K562 (cell line): Measurements from ENCODE around the gene RAD1. TPM values are rescaled to one million over a fixed set of nuclear protein-coding genes. Genes with fewer than 3 reads are reported as not detected.

ENCODE experiments used
- BRD9 ChIP-seq: fragments of 450-650 bp; IDR thresholded peaks from 2 replicates; pipeline ENCODE4 v1.6.1; 2018; ENCODE audit warnings: low read depth; ENCODE audit not compliant: partially characterized antibody
- FIP1L1 ChIP-seq: fragments of 200-400 bp; formaldehyde crosslinking; IDR thresholded peaks from 2 replicates; pipeline ENCODE4 v1.6.1; 2018; ENCODE audit warnings: mild to moderate bottlenecking, low read depth, low read length; ENCODE audit not compliant: poor library complexity, severe bottlenecking
- GABPA ChIP-seq: fragments of 200-800 bp; sonication (Bioruptor generic); conservative IDR thresholded peaks from 2 replicates; pipeline ENCODE4 v1.6.1; 2016; ENCODE audit warnings: low read depth, missing genetic modification characterization, missing compliant biosample characterization
- HNRNPL ChIP-seq: fragments of 200-400 bp; formaldehyde crosslinking; IDR thresholded peaks from 2 replicates; pipeline ENCODE4 v1.6.1; 2017; ENCODE audit warnings: low read depth, mild to moderate bottlenecking, low read length
- NR2C2 ChIP-seq, 2 experiments: fragments of 200-800 bp in 1 of 2; sonication (Bioruptor generic) in 1 of 2; sonication (generic) in 1 of 2; formaldehyde crosslinking in 1 of 2; IDR thresholded peaks; 2 replicates each; pipeline versions ENCODE4 v1.6.1 to v1.8.0; 2016 to 2022; ENCODE audit warnings: mild to moderate bottlenecking in 1 of 2, missing compliant biosample characterization in 1 of 2, missing genetic modification characterization in 1 of 2, missing genetic modification reagents in 1 of 2
- PCBP2 ChIP-seq: fragments of 200-400 bp; formaldehyde crosslinking; IDR thresholded peaks from 2 replicates; pipeline ENCODE4 v1.6.1; 2018; ENCODE audit warnings: low read length, low read depth, mild to moderate bottlenecking, moderate library complexity; ENCODE audit not compliant: poor library complexity, severe bottlenecking
- PHF20 ChIP-seq: fragments of 450-650 bp; IDR thresholded peaks from 2 replicates; pipeline ENCODE4 v1.6.1; 2018; ENCODE audit not compliant: partially characterized antibody
- POLR2G ChIP-seq: fragments of 200-400 bp; formaldehyde crosslinking; IDR thresholded peaks from 2 replicates; pipeline ENCODE4 v1.6.1; 2017; ENCODE audit warnings: low read depth, mild to moderate bottlenecking, antibody characterized with exemption, low read length, moderate library complexity
- TOE1 ChIP-seq, 2 experiments: fragments of 450-650 bp in 1 of 2; sonication (generic) in 1 of 2; formaldehyde crosslinking in 1 of 2; IDR thresholded peaks; 2 replicates each; pipeline versions ENCODE4 v1.7.1 to v1.8.0; 2016 to 2022; ENCODE audit warnings: borderline replicate concordance in 2 of 2, mild to moderate bottlenecking in 2 of 2, antibody characterized with exemption in 1 of 2, inconsistent platforms in 1 of 2, low read depth in 1 of 2, missing genetic modification reagents in 1 of 2, moderate library complexity in 1 of 2
- ZEB2 ChIP-seq: fragments of 450-650 bp; IDR thresholded peaks from 2 replicates; pipeline ENCODE4 v1.6.1; 2016
- polyA plus RNA-seq, 8 experiments: library from polyadenylated mRNA; depleted of rRNA in 4 of 8; stranded (reverse) in 5 of 8; unstranded in 3 of 8; fragments of >200 nt; fragmentation: Nextera tagmentation in 2 of 8; fragmentation: Illumina TruSeq in 1 of 8; extraction: Ambion mirVana in 2 of 8; extraction: Trizol in 1 of 8; gene quantifications; 2 replicates each; pipeline versions ENCODE4 v1.2.1 to v1.2.3, GENCODE V29; 2011 to 2014; ENCODE audit warnings: inconsistent platforms in 1 of 8, missing spikeins in 1 of 8
- total RNA-seq, 7 experiments: library from RNA; depleted of rRNA in 6 of 7; stranded (reverse); fragments of >200 nt in 6 of 7; fragmentation: Illumina TruSeq in 2 of 7; extraction: Trizol in 2 of 7; gene quantifications; 2 replicates each; pipeline versions ENCODE4 v1.2.1 to v1.2.3, GENCODE V29; 2011 to 2021; ENCODE audit warnings: low replicate concordance in 1 of 7
- TF ChIP-seq, protein P1 (sequence below): fragments of 450-650 bp; IDR thresholded peaks from 2 replicates; pipeline ENCODE4 v1.6.1; 2016; ENCODE audit warnings: borderline replicate concordance
- TF ChIP-seq, protein P2 (sequence below), 2 experiments: fragments of 200-800 bp in 1 of 2; sonication (Bioruptor generic) in 1 of 2; sonication (generic) in 1 of 2; formaldehyde crosslinking in 1 of 2; IDR thresholded peaks in 1 of 2; conservative IDR thresholded peaks in 1 of 2; 2 replicates each; pipeline versions ENCODE4 v1.5.0 to v1.6.1; 2016 to 2020; ENCODE audit warnings: missing compliant biosample characterization in 1 of 2, missing genetic modification characterization in 1 of 2, missing genetic modification reagents in 1 of 2
- TF ChIP-seq, protein P3 (sequence below), 3 experiments: fragments of 200-800 bp in 1 of 3; sonication (Bioruptor generic) in 1 of 3; sonication (generic) in 1 of 3; formaldehyde crosslinking in 1 of 3; IDR thresholded peaks; 2 replicates each; pipeline versions ENCODE4 v1.6.1 to v1.8.0; 2016 to 2022; ENCODE audit warnings: mild to moderate bottlenecking in 2 of 3, missing compliant biosample characterization in 2 of 3, missing genetic modification characterization in 2 of 3, missing genetic modification reagents in 1 of 3
- TF ChIP-seq, protein P4 (sequence below): fragments of 200-800 bp; sonication (Bioruptor generic); IDR thresholded peaks from 2 replicates; pipeline ENCODE4 v1.6.1; 2017; ENCODE audit warnings: missing genetic modification characterization, missing compliant biosample characterization

The RAD1 gene
- total and polyA plus RNA-seq, 9 of the 15 experiments (the other 6 are each of a cell fraction or from before 2014, with no cell fraction given) = 44.5 to 148 (median 60.8) TPM

DNA sequence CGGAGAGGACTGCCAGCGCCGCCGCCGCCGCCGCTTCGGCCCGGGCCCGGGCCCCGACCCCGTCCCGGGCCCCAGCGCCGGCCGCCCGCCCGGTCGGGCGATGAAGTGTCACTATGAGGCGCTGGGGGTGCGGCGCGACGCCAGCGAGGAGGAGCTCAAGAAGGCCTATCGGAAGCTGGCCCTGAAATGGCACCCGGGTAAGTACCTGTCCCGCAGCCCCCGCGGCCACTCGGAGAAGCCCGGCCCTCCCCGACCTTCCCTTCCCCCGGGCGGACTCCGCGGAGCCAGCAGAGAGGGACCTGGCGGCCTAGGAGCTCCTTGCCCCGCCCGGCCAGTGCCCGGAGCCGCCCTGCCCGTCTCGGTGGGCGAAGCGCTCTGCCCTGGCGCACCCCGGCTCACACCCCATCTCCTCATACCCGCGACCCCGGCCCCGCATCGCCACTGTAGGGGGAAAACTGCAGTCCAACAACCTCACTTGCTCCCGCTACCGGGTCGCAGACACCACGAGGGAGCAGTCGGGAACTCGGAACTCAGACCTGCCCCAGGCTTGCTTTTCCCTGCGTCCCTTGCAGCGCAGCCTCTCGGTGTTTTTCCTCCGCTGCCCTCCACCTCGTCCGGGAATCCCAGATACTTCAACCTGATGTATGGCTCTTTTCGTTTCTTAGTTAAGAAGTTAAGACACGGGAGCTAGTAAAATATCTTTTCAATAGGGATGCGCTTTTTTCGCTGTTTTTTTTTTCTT is 14.6 kb upstream of the RAD1 start (continued):
- TF ChIP-seq, protein P1, sequence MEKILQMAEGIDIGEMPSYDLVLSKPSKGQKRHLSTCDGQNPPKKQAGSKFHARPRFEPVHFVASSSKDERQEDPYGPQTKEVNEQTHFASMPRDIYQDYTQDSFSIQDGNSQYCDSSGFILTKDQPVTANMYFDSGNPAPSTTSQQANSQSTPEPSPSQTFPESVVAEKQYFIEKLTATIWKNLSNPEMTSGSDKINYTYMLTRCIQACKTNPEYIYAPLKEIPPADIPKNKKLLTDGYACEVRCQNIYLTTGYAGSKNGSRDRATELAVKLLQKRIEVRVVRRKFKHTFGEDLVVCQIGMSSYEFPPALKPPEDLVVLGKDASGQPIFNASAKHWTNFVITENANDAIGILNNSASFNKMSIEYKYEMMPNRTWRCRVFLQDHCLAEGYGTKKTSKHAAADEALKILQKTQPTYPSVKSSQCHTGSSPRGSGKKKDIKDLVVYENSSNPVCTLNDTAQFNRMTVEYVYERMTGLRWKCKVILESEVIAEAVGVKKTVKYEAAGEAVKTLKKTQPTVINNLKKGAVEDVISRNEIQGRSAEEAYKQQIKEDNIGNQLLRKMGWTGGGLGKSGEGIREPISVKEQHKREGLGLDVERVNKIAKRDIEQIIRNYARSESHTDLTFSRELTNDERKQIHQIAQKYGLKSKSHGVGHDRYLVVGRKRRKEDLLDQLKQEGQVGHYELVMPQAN = peak; percentile 88
- TF ChIP-seq POLR2G (peak; percentile 91), ZEB2 (0 out of 2 replicates have a peak, but pooled peaks have one; percentile 14), GABPA (tag) (peak; percentile 71), FIP1L1 (peak; percentile 35), NR2C2 (CRISPR knock-in tag; IDR thresholded peaks at IDR 0.05) (no peak), NR2C2 (tag; IDR thresholded peaks at IDR 0.05) (peak; percentile 10; the same call in 1 of the 2 replicates), BRD9 (peak; percentile 27), PCBP2 (no peak), PHF20 (peak; percentile 44), HNRNPL (peak; percentile 85; the same call in 1 of the 2 replicates), TOE1 (IDR thresholded peaks at IDR 0.05; ENCODE audit: borderline replicate concordance) (peak; percentile 48; the same call in 1 of the 2 replicates), TOE1 (CRISPR knock-in tag; IDR thresholded peaks at IDR 0.05; ENCODE audit: borderline replicate concordance, low read depth) (no peak)
- TF ChIP-seq, protein P2, sequence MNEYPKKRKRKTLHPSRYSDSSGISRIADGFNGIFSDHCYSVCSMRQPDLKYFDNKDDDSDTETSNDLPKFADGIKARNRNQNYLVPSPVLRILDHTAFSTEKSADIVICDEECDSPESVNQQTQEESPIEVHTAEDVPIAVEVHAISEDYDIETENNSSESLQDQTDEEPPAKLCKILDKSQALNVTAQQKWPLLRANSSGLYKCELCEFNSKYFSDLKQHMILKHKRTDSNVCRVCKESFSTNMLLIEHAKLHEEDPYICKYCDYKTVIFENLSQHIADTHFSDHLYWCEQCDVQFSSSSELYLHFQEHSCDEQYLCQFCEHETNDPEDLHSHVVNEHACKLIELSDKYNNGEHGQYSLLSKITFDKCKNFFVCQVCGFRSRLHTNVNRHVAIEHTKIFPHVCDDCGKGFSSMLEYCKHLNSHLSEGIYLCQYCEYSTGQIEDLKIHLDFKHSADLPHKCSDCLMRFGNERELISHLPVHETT (CRISPR knock-in tag; conservative IDR thresholded peaks at IDR 0.05 in 1 of 2, IDR thresholded peaks at IDR 0.05 in 1 of 2) = peak in 1 of 2 experiments; percentile 97; a peak in 2 of 4 replicates
- TF ChIP-seq, protein P3, sequence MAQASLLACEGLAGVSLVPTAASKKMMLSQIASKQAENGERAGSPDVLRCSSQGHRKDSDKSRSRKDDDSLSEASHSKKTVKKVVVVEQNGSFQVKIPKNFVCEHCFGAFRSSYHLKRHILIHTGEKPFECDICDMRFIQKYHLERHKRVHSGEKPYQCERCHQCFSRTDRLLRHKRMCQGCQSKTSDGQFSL (CRISPR knock-in tag; IDR thresholded peaks at IDR 0.05) = peak; percentile 61
- TF ChIP-seq, protein P3 (tag; IDR thresholded peaks at IDR 0.05) = no peak
- TF ChIP-seq, protein P4, sequence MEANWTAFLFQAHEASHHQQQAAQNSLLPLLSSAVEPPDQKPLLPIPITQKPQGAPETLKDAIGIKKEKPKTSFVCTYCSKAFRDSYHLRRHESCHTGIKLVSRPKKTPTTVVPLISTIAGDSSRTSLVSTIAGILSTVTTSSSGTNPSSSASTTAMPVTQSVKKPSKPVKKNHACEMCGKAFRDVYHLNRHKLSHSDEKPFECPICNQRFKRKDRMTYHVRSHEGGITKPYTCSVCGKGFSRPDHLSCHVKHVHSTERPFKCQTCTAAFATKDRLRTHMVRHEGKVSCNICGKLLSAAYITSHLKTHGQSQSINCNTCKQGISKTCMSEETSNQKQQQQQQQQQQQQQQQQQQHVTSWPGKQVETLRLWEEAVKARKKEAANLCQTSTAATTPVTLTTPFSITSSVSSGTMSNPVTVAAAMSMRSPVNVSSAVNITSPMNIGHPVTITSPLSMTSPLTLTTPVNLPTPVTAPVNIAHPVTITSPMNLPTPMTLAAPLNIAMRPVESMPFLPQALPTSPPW (CRISPR knock-in tag) = peak; percentile 84
